ENCODE measurements around the gene IMPDH1.

DNA sequence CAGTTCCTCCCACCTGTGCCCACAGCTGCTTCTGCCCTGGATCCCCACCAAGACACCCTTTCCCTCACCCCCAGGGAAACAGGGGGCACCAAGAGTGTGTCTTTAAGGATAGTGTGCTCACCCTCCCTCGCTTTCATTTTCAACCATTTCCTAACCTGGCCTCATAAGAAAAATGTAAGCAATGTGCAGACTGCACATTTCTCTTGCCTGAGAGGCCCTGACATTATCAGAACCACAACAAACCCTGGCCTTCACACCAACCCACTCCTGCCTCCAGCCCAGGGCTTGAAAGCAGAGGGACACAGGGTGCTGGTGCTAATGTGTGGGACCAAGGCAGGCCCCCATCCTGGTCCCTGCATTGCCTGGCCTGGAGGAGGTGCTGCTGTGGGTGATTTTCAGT is 11.0 kb upstream of the IMPDH1 start:
- TF ChIP-seq, protein P1, sequence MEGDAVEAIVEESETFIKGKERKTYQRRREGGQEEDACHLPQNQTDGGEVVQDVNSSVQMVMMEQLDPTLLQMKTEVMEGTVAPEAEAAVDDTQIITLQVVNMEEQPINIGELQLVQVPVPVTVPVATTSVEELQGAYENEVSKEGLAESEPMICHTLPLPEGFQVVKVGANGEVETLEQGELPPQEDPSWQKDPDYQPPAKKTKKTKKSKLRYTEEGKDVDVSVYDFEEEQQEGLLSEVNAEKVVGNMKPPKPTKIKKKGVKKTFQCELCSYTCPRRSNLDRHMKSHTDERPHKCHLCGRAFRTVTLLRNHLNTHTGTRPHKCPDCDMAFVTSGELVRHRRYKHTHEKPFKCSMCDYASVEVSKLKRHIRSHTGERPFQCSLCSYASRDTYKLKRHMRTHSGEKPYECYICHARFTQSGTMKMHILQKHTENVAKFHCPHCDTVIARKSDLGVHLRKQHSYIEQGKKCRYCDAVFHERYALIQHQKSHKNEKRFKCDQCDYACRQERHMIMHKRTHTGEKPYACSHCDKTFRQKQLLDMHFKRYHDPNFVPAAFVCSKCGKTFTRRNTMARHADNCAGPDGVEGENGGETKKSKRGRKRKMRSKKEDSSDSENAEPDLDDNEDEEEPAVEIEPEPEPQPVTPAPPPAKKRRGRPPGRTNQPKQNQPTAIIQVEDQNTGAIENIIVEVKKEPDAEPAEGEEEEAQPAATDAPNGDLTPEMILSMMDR (IDR thresholded peaks at IDR 0.05) = no peak
- TF ChIP-seq, protein P2, sequence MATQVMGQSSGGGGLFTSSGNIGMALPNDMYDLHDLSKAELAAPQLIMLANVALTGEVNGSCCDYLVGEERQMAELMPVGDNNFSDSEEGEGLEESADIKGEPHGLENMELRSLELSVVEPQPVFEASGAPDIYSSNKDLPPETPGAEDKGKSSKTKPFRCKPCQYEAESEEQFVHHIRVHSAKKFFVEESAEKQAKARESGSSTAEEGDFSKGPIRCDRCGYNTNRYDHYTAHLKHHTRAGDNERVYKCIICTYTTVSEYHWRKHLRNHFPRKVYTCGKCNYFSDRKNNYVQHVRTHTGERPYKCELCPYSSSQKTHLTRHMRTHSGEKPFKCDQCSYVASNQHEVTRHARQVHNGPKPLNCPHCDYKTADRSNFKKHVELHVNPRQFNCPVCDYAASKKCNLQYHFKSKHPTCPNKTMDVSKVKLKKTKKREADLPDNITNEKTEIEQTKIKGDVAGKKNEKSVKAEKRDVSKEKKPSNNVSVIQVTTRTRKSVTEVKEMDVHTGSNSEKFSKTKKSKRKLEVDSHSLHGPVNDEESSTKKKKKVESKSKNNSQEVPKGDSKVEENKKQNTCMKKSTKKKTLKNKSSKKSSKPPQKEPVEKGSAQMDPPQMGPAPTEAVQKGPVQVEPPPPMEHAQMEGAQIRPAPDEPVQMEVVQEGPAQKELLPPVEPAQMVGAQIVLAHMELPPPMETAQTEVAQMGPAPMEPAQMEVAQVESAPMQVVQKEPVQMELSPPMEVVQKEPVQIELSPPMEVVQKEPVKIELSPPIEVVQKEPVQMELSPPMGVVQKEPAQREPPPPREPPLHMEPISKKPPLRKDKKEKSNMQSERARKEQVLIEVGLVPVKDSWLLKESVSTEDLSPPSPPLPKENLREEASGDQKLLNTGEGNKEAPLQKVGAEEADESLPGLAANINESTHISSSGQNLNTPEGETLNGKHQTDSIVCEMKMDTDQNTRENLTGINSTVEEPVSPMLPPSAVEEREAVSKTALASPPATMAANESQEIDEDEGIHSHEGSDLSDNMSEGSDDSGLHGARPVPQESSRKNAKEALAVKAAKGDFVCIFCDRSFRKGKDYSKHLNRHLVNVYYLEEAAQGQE (IDR thresholded peaks at IDR 0.05; ENCODE audit: insufficient read depth in 1 of 2, low read depth in 2 of 2, low read length in 1 of 2) = no peak

All from Panc1 (cell line).